Suprapubic skin (tissue), 4 donors: ENCODE measurements around the gene BAAT.

Experiments used
- CTCF ChIP-seq, 2 donors: fragments of 200-600 bp in 1 of 2; fragments of 450-650 bp in 1 of 2; sonication (generic) in 1 of 2; IDR thresholded peaks; one replicate each; pipeline ENCODE4 v1.5.1; 2016 to 2019; ENCODE audit warnings: antibody characterized with exemption in 2 of 2, mild to moderate bottlenecking in 1 of 2, moderate library complexity in 1 of 2
- EP300 ChIP-seq: sonication (generic); formaldehyde crosslinking; IDR thresholded peaks from one replicate; pipeline ENCODE4 v1.6.1; 2017; ENCODE audit warnings: antibody characterized with exemption
- POLR2A ChIP-seq, 2 donors: fragments of 450-650 bp; IDR thresholded peaks; one replicate each; pipeline ENCODE4 v1.6.1; 2017; ENCODE audit warnings: antibody characterized with exemption in 2 of 2, mild to moderate bottlenecking in 2 of 2, moderate library complexity in 2 of 2
- POLR2AphosphoS5 ChIP-seq, 3 donors: sonication (generic); formaldehyde crosslinking; IDR thresholded peaks; one replicate each; pipeline ENCODE4 v1.6.1; 2017; ENCODE audit warnings: antibody characterized with exemption in 3 of 3

- TF ChIP-seq CTCF (IDR thresholded peaks at IDR 0.05) (no peak), POLR2AphosphoS5 (IDR thresholded peaks at IDR 0.05) (no peak), POLR2A (IDR thresholded peaks at IDR 0.05) (no peak), EP300 (no peak)
Observed at GRCh38 chr9:101371813-101372212, 13.0 kb downstream of the BAAT start.
